ENCODE results near the gene CLCN4. TPM values are rescaled to one million over a fixed set of nuclear protein-coding genes. Genes with fewer than 3 reads are reported as not detected.

The CLCN4 gene
- polyA plus RNA-seq, 1 of the 3 experiments (the other 2 are of a cell fraction) = 1.1 TPM

- TF ChIP-seq ZBTB33 (IDR thresholded peaks at IDR 0.05; ENCODE audit: borderline replicate concordance, low read depth) = no peak
- TF ChIP-seq FOXJ3 (CRISPR knock-in tag; IDR thresholded peaks at IDR 0.05) = no peak
- TF ChIP-seq JUND (IDR thresholded peaks at IDR 0.05) = no peak
- TF ChIP-seq PBX3 (IDR thresholded peaks at IDR 0.05) = no peak
- TF ChIP-seq NFIC (IDR thresholded peaks at IDR 0.05; ENCODE audit: borderline replicate concordance) = no peak
- TF ChIP-seq POLR2AphosphoS5 (IDR thresholded peaks at IDR 0.05; ENCODE audit: low read depth, low read length) = no peak
- no peak for TF ChIP-seq FOXM1 (IDR thresholded peaks at IDR 0.05; ENCODE audit: low read depth)
These were observed 8.9 kb downstream of the CLCN4 start (continued) for GRCh38 chrX:10165580-10166247.

DNA sequence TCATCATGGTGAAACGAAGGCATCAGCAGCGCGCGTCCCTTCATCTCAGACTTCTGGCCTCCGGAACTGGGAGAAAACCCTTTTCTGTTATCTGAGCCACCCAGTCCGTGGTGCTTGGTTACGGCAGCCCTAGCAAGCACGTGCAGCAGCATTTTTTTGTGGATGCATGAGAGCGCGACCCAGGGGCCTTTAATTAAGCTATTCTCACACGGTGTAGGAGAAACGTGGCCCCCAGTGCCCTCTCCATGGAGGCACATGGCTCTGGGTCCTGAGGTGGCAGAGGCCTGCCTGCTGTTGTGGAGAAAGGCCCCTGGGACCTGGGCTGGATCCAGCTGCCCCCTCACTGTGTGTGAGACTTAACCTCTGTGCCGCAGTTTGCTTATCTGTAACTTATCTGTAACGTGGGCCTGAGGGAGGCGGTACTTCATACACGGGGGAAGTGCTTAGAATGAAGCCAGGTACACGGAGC is 9.5 kb downstream of the CLCN4 start:
- TF ChIP-seq MEF2A (IDR thresholded peaks at IDR 0.05; ENCODE audit: borderline replicate concordance, low read depth) (no peak), FOXJ3 (CRISPR knock-in tag; IDR thresholded peaks at IDR 0.05) (no peak), USF2 (IDR thresholded peaks at IDR 0.05; ENCODE audit: borderline replicate concordance, low read depth, low read length) (no peak), NRF1 (IDR thresholded peaks at IDR 0.05; ENCODE audit: low read depth, low read length) (no peak), PBX3 (IDR thresholded peaks at IDR 0.05) (no peak), NFIC (IDR thresholded peaks at IDR 0.05; ENCODE audit: borderline replicate concordance) (no peak), USF1 (IDR thresholded peaks at IDR 0.05; ENCODE audit: borderline replicate concordance, low read depth) (no peak), ELF1 (IDR thresholded peaks at IDR 0.05) (no peak), SMC3 (IDR thresholded peaks at IDR 0.05; ENCODE audit: low read depth, low read length) (no peak), CHD2 (IDR thresholded peaks at IDR 0.05; ENCODE audit: low read length, partially characterized antibody) (no peak), FOXM1 (IDR thresholded peaks at IDR 0.05; ENCODE audit: low read depth) (no peak), YY1 (IDR thresholded peaks at IDR 0.05; ENCODE audit: low read depth) (no peak), TEAD4 (IDR thresholded peaks at IDR 0.05; ENCODE audit: borderline replicate concordance, insufficient read depth) (no peak), MAX (IDR thresholded peaks at IDR 0.05; ENCODE audit: low read depth) (no peak), GABPA (IDR thresholded peaks at IDR 0.05; ENCODE audit: low read depth) (no peak)
- H4K20me1 ChIP-seq (ENCODE audit: insufficient read depth) = no peaks in the 10 kb centered on the region
- 51% methylated on average over 17 of the region's 17 CpGs for WGBS (ENCODE audit: low lambda C conversion rate)

More for the DNA sequence above, 9.5 kb downstream of the CLCN4 start:
- no peak overlapping the region for H3K4me2 ChIP-seq
- ChIA-PET POLR2A (no interaction called here), CTCF (interaction anchor here (5.0 kb wide), 1 partner anchor 24 kb away, joined by 20 read pairs; no protein-coding TSS in a partner anchor)
- H3K4me3 ChIP-seq (ENCODE audit: low read depth in 2 of 2, low read length in 1 of 2) = no peak overlapping the region
- no peak overlapping the region for H3K9ac ChIP-seq
- H3K9me3 ChIP-seq = no peaks in the 10 kb centered on the region
- no peak overlapping the region for H2AFZ ChIP-seq (ENCODE audit: low read depth)
- no peak overlapping the region for H3K27ac ChIP-seq (ENCODE audit: low read depth in 2 of 2, low read length in 1 of 2)
- H3K79me2 ChIP-seq (ENCODE audit: insufficient read depth) = no peaks in the 10 kb centered on the region
- no peak for DNase-seq
- no peaks in the 10 kb centered on the region for H3K4me1 ChIP-seq (ENCODE audit: control insufficient read depth in 1 of 2, insufficient read depth in 2 of 2, low read depth in 1 of 2, low read length in 1 of 2)
- H3K36me3 ChIP-seq (replicated peaks in 1 of 2; ENCODE audit: control insufficient read depth in 1 of 2, insufficient read depth in 2 of 2, low read length in 1 of 2) = no peaks in the 10 kb centered on the region
- H3K27me3 ChIP-seq (ENCODE audit: insufficient read depth) = no peaks in the 10 kb centered on the region; the same call in 1 of the 2 replicates
- no peaks in the 10 kb centered on the region for H3F3A ChIP-seq (replicated peaks; ENCODE audit: insufficient read depth)
- no peaks in the 10 kb centered on the region for H3K9me2 ChIP-seq

All from SK-N-SH (cell line).